Activated naive CD4-positive, alpha-beta T cell (primary cell): ENCODE measurements around the gene GLB1L2.

ENCODE experiments used
- DNase-seq, 4 experiments: peaks; one replicate each; lab custom pipeline; 2025; lab: John Stamatoyannopoulos, UW

Gene GLB1L2

GRCh38 chr11:134406264-134407185, 74.7 kb downstream of the GLB1L2 start:
- DNase-seq = no peak

DNA sequence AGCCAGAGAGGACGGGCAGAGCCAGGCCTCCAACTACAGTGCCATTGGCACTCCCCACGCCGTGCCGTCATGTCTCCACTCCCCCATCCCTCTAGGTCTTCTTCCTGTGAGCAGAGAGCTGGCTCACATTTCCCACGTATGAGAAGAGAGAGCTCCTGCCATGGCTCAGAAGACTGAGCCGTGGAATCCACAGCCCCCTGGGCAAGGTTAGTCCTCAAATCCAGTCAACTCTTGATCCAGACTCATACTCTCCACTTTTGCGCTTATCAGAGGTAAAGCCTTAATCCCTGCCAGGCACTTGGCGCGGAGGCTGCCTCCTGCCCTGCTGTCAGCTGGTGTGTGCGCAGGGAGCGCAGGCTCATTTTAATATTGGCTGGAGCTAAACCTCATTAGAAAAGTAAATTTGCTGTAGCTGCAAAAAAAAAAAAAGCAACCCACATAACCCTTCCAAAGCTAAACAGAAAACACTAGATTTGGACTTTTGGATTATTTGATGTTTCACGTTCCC, 75.6 kb downstream of the GLB1L2 start:
- DNase-seq = no peak

- DNase-seq = no peak
These were observed 76.1 kb downstream of the GLB1L2 start for GRCh38 chr11:134407923-134408322.

DNA sequence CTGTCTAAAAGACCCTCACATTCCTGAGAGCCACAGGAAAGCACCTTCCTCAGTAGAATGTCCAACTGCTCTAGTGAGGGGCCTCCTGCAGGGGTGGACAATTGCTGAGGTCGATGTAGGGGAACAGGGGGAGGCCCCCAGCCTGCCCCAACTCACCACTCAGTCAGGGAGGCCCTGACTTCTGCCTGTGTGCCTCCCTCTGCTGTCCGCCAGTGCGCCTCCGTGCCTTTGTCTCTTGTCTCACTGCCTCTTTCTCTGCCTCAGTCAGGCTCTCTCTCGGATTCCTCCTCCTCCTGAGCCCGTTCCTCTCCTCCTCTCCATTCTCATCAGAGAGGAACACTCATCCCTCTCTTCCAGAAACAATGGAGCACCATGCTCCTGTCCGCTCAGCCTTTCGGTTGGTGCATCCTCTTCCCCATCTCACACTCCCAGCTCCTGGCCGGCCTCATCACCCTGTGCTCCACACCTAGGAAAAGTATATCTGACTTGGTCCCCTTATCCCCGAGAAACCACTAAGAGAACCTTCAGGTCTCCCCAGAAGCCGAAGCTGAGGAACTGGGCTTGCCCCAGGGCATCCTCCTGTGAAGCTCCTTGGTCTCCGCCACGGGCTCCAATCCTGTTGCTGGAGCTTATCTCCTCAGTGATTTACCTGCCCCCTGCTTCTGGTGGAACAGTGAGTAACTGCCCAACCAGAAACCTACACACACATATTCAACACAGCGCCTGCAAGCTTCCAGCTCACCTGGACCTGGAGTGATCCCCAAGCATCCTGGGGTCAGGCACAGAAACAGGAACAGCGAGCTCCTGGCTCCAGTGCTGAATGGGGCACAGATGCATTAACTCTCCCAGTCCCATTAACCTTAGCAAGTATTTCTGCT, 78.0 kb downstream of the GLB1L2 start:
- DNase-seq = no peak

- DNase-seq = no peak
These were observed 79.0 kb downstream of the GLB1L2 start for GRCh38 chr11:134410766-134411165.

DNA sequence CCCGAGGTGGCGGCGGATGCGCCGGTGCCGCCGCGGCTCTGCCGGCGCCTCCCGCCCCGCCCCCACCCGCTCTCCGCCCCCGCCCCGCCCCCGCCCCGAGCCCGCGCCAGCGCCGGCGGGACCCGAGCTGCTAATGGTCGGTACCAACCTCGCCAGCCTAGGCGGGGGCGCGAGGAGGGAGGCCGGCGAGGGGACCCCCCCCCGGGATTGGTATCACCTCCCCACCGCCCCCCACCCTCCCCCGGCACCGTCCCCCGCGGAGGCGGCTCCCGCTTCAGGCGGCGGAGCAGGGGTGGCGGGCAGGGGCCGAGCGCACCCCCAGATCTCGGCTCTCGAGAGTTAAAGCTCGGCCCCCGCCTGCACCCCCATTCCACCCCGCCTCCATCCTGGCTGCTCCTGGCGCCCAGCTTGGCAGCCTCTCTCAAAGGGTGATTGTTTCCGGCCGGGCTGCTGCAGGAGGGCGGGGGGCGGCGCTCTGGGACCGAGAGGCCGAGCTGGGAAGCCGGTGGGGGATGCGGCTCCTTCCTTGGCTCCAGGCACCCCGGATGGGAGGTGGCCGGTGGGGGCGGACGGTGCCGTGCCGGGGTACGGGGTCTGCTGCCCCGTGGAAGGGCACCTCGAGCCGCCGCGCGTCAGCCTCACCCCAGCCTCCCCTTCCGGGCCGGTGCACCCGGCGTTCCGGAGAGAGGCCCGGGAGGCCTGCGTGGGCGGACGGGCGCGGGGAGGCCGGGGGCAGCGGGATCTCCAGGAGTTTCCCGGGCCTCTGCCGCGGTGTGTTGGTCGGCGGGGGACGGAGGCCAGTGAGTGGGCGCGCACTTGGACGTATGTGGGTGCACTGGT, 80.6 kb downstream of the GLB1L2 start, which contains the start of gene B3GAT1:
B3GAT1 (minus strand) TSS at position 40 of the 840 bp plus-strand sequence. CDS start 24,583 bp downstream, outside the sequence.
- DNase-seq = no peak

DNA sequence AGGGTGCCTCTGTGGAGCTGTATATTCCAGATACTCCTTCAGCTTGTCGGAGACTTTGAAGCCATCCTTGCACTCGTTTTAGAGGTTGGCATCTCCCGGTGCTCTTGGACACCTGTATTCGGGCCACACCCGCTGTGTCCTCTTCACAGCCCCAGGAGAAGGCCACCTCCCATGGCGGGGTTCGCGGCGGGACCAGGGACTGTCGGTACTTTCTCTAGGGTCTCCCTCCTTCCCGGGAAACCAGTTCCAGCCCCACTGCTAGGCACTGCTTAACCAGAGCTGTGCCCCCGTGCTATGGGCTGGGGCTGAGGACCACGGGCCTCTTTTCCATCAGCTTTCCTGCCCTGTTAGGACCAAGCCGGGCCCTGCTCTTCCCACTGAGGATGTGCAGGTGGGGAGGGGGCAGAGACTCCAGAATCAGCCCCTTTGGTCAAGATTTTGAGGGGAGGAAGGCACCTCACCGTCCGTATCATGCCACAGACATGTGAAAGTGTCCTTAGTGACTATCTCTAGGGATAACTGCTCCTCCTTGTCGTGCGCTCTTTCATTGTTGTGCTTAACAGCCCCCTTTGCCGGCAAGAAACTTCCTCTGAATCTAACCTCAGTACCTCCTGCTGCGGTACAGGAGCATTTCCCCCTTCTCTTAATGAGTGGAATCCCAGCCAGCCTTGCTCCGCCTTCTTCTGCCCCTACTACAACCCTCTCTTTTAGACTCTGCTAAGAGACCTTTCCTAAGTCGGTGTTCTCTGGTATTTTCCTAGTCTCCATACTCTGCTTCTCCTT, 81.4 kb downstream of the GLB1L2 start:
- no peak for DNase-seq

GRCh38 chr11:134413826-134414731, 82.3 kb downstream of the GLB1L2 start:
- no peak for DNase-seq

DNA sequence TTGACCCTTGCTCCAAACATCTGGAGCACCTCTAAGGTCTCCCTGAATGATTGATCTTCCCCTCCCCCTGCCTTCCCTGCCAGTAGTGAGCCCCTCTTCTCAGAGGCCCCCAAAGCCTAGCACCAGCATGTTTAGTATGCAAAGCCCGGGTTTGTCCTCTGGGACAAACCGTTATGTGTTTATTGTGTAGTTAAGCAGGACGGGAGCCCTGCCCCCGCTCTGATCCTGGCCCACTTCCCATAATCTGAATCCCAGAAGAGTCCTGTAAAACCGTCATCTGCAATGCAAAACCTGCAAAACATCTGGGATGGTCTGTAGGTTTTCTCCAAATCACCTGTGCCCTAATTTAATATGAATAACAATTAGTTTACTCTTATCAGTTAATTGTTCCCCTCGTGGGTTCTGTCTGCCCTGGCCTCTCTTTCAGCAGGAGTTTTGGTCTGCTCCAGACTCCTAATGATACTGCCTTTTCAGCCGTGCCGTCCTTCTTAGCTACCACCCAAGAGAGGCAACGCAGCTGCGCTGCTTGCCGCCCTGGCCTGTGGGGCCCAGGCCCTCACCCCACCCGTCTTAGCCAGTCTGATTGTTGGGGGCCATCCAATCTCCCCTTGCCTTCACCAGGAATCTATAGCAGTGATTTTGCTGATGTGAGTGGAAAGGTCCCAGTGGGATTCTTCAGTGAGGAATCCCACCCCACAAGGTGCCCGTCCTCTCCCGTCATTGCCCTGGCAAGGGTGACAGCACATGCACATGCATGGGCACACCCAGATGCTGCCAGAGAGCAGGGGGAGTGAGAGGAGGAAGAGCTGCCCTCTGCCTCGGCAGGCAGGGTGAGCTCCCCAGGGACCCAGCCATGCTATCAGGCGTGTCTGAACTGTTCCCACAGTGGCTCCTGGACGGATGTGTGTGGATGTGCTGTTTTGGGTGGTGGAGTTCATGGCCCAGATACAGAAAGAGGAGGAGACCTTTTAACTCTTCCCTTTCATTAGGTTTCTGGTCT, 83.3 kb downstream of the GLB1L2 start:
- no peak for DNase-seq

DNA sequence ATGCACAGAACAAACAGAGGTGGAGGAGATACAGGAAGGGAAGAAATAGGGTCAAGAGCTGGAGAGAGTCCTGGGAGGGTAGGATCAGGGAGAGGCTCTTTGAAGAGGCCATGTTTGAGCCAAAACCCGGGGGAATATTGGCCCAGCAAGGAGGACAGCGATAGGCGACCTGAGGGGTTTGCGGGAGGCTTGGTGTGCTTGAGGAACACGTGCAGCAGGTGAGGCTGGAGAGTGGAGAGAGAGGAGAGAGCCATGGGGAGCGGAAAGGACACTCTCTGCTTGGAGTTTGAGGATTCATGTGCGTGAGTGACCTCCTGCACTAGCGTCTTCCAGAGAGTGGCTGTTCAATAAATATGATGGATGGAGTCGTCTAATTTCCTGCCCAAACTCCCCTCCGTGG, 84.9 kb downstream of the GLB1L2 start:
- DNase-seq = no peak

DNA sequence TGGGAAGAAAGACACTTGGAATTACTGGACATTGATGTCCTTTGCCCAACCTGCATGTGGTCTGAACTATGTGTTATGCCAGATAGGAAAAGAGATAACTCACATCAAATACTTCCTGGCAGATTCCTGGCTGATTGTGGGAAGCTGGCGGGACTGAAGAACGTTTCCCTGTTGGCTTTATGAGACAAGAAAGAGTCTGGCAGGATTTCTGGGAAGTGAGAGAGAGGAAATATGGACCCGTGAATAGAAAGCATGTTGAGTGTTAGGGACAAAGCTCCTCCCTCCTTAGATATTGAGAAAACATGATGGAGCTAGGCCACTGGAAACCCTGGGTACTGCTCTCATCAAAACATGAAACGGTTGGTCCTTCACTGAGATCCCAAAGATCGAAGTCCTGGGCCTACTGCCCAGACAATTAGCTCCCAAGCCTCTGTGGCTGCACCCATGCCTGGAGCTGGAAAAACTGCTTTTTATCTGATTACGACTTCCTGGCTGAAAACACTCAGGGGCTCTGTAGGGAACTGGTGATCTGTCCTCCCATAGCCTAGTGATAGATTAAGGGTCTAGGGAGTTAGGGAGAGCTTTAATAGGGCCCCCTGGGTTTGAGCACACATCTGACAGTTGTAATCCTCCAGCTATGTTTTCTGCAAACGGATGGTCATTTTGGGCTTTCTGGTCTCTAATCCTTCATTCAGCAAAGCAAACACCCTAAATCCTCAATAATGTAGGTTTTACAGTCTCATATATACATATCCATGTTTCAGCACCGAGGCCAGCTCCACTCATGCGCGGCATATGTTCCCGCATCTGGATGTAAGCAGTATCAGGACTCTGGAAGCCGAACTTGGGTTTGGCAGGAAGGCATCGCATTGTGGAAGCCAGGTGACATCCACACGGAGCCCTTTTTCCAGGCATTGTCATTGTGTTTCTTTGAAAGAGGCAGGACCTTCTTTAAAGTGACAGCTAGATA, 86.4 kb downstream of the GLB1L2 start:
- no peak for DNase-seq

- no peak for DNase-seq
These were observed 91.3 kb downstream of the GLB1L2 start for GRCh38 chr11:134423106-134423505.

- DNase-seq = no peak
These were observed 93.6 kb downstream of the GLB1L2 start for GRCh38 chr11:134425413-134425812.
